Measurements from ENCODE around the gene MRLN. TPM values are rescaled to one million over a fixed set of nuclear protein-coding genes. Genes with fewer than 3 reads are reported as not detected.
A peak's percentile ranks its signal among the peaks of the same experiment; 100 is the strongest.

Gene MRLN
- total RNA-seq, 4 donors from 2014 or later: not detected

DNA sequence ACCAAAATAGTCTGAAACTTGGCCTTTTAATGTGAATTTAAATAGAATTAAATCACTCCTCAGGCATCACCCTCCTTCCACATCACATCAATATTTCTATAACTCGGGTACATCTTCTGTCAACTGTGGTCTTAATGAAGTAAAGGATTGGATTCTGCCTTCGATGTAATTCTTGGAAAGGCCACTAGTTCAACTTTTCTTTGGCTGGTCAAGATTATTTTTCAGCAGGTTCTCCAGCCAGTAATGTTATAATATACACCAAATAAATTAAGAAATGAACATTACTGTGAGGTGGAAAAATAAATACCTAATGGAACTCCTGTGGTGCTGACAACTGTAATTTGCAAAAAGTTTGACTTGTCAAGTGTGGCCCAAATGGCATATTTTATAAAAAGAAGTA is 33.9 kb downstream of the MRLN start:
- peak in 2 of 6 experiments; percentile 12 to 24 for TF ChIP-seq CTCF (IDR thresholded peaks at IDR 0.05)
- no peak for TF ChIP-seq POLR2A (IDR thresholded peaks at IDR 0.05)
- no peaks in the 10 kb centered on the region for H3K27me3 ChIP-seq
- H3K36me3 ChIP-seq: no peaks in the 10 kb centered on the region
- 70 to 76% methylated on average over 2 of the region's 2 CpGs for WGBS, 2 donors
- H3K4me1 ChIP-seq: peaks cover 12 to 16% of the 10 kb centered on the region in 2 donors
- no peak overlapping the region for H3K4me3 ChIP-seq (replicated peaks in 1 of 3)
- H3K9me3 ChIP-seq: no peaks in the 10 kb centered on the region
- intact Hi-C loops (cut with DNase I): no loop called here
- H3K27ac ChIP-seq: no peak overlapping the region
- DNase-seq: no peak

- no peaks in the 10 kb centered on the region for H3K27me3 ChIP-seq
- H3K27ac ChIP-seq: no peak overlapping the region
- H3K4me1 ChIP-seq: peaks cover 9 to 16% of the 10 kb centered on the region in 2 donors
- no peaks in the 10 kb centered on the region for H3K36me3 ChIP-seq
- no peaks in the 10 kb centered on the region for H3K9me3 ChIP-seq
- intact Hi-C loops (cut with DNase I): no loop called here
- 82 to 89% methylated on average over 2 of the region's 2 CpGs for WGBS, 2 donors
- TF ChIP-seq POLR2A (IDR thresholded peaks at IDR 0.05): no peak
- no peak for TF ChIP-seq CTCF (IDR thresholded peaks at IDR 0.05)
- no peak overlapping the region for H3K4me3 ChIP-seq (replicated peaks in 1 of 3)
- no peak for DNase-seq
Observed at GRCh38 chr10:59718257-59718656, 35.0 kb downstream of the MRLN start.

DNA sequence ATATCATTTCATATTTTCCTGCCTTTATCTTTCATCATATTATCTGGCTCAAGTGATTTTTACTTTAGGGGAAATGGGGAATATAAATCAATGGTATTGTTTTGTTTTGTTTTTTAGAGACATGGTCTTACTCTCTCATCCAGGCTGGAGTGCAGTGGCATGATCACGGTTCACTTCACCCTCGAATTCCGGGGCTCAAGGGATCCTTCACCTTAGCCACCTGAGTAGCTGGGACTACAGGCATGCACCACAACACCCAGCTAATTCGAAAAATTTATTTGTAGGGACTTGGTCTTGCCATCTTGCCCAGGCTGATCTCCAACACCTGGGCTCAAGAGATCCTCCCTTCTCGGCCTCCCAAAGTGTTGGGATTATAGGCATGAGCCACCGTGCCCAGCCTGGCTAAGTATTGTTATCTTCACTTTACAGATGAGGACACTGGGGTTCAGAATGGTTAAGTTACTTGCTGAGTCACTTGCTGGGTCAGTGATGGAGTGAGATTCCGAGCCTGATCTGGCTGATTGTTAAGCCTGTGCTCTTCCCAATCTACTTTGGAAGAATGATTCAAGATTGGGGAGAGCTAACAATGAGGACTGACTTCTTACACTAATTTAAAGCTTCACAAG is 39.9 kb downstream of the MRLN start:
- whole genome bisulfite sequencing, 2 donors: 53 to 57% methylated on average over 7 of the region's 7 CpGs
- no peak for TF ChIP-seq CTCF (IDR thresholded peaks at IDR 0.05)
- TF ChIP-seq POLR2A (IDR thresholded peaks at IDR 0.05): no peak
- peak; percentile 80 to 84 for DNase-seq
- Histone ChIP-seq H3K9me3 (no peaks in the 10 kb centered on the region), H3K4me3 (replicated peaks in 1 of 3) (no peak overlapping the region), H3K4me1 (peaks cover 17 to 31% of the 10 kb centered on the region in 2 donors), H3K27me3 (no peaks in the 10 kb centered on the region), H3K36me3 (no peaks in the 10 kb centered on the region), H3K27ac (peak overlapping the region; percentile 42 to 72 (median 58))
- intact Hi-C loops (cut with DNase I): no loop called here

DNA sequence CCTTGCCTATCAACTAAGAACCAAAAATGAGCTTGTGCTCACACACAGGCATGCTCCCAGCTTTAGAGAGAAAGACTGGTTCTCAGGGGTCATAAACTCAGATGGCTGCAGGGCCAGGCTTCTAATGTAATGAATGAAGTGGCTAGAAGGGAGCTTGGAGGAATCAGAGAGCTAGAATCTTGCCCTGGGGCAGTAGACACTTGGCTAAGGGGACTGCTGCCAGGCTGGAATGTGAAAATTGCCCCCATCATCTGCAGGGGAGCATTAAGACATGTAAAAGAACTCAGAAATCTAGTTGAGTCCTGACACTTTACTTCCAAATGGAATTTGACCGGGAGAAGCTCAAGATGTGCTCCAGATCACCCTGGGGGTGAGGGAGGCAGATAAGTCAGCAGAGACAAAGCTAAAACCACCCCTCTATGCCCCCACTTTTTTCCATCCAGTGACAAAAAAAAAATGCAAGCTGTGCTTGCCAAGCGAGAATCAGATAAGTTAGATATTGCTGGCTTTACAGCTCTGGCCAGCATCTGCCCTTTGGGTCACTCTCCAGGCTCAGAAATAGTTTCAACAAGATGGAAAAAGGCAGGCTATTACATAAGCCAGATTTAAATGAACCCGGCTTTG is 41.3 kb downstream of the MRLN start:
- WGBS, 2 donors: 54 to 56% methylated on average over 3 of the region's 3 CpGs
- TF ChIP-seq CTCF (IDR thresholded peaks at IDR 0.05) (no peak), POLR2A (IDR thresholded peaks at IDR 0.05) (no peak)
- Histone ChIP-seq H3K4me1 (peaks cover 23 to 39% of the 10 kb centered on the region in 2 donors), H3K9me3 (no peaks in the 10 kb centered on the region), H3K4me3 (replicated peaks in 1 of 3) (no peak overlapping the region), H3K27ac (peak overlapping the region; percentile 42 to 72 (median 58)), H3K27me3 (no peaks in the 10 kb centered on the region), H3K36me3 (no peaks in the 10 kb centered on the region)
- no peak for DNase-seq
- intact Hi-C loops (cut with DNase I): no loop called here

DNA sequence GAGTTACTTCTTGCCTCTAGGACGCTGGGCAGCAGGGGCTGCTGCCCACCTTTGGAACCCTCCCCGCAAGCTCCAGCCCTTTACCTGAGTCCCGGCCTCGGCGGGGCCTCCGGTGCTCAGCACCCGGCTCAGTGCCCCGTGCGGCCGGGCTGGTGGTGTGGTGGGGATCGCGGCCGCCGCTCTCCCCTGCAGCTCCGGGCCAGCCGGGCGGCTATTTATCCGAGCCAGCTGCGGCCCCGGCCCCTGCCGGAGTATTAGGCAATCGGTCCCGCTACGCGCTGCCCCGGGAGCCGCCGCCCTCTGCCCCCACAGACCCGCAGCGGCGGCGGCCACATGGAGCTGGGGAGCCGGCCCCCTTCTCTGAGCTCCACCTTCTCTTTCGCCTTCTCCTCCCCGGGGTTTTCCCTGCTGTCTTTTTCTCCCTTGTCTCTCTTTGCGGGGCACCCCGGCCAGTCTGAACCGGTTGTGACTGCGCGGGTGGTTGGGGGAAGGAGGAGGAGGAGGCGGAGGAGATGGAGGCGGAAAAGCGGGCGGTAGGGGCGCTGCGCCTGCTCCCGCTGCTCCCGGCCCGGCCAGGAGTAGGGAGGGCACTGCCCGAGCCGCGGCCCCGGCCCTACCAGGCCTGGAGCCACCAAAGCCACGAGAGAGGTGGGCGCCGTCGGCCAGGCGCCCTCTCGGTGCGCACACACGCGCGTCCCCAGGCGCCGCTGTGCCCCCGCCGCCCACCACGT is 43.7 kb downstream of the MRLN start, which contains the start of gene SLC16A9:
TSS of gene SLC16A9 (minus strand) at position 456 of the 731 bp plus-strand sequence. CDS start 25,559 bp downstream, outside the sequence.
- peak; percentile 88 to 92 for DNase-seq
- Histone ChIP-seq H3K9me3 (no peaks in the 10 kb centered on the region), H3K36me3 (no peaks in the 10 kb centered on the region), H3K27ac (peak within 1 kb of the TSS; percentile 68 to 90 (median 84)), H3K27me3 (no peaks in the 10 kb centered on the region), H3K4me1 (peaks cover 23 to 38% of the 10 kb centered on the region in 2 donors), H3K4me3 (replicated peaks in 1 of 3) (peak within 1 kb of the TSS; percentile 53 to 90 (median 61))
- TF ChIP-seq POLR2A (IDR thresholded peaks at IDR 0.05) (peak in 1 of 2 donors; percentile 60), CTCF (IDR thresholded peaks at IDR 0.05) (peak in 4 of 6 experiments; percentile 33 to 48 (median 40))
- intact Hi-C loops (cut with DNase I): no loop called here
- WGBS, 2 donors: 0 to 1% methylated on average over 29 to 47 of the region's 68 CpGs
